GM12878 (cell line): ENCODE results near the gene GSG1L.

Source experiments
- BHLHE40 ChIP-seq, 2 experiments: fragments of 450-650 bp in 1 of 2; IDR thresholded peaks; 2 replicates each; pipeline ENCODE4 v1.6.1; 2011 to 2017; ENCODE audit warnings: low read depth in 2 of 2, borderline replicate concordance in 1 of 2, improper control_type of control experiment in 1 of 2, low read length in 1 of 2, mild to moderate bottlenecking in 1 of 2
- CTCF ChIP-seq, 3 experiments: IDR thresholded peaks in 2 of 3; conservative IDR thresholded peaks in 1 of 3; 2 replicates each; pipeline ENCODE4 v1.5.1; 2011; ENCODE audit warnings: low read depth in 3 of 3, low read length in 3 of 3, mild to moderate bottlenecking in 3 of 3, control low read depth in 2 of 3, moderate library complexity in 2 of 3, inconsistent platforms in 1 of 3, mixed read lengths in 1 of 3; ENCODE audit not compliant: control insufficient read depth in 2 of 3, insufficient read depth in 1 of 3; ENCODE audit errors: extremely low read depth in 1 of 3
- ESRRA ChIP-seq: IDR thresholded peaks from 2 replicates; pipeline ENCODE4 v1.6.1; 2012; ENCODE audit warnings: mild to moderate bottlenecking, low read length, improper control_type of control experiment

DNA sequence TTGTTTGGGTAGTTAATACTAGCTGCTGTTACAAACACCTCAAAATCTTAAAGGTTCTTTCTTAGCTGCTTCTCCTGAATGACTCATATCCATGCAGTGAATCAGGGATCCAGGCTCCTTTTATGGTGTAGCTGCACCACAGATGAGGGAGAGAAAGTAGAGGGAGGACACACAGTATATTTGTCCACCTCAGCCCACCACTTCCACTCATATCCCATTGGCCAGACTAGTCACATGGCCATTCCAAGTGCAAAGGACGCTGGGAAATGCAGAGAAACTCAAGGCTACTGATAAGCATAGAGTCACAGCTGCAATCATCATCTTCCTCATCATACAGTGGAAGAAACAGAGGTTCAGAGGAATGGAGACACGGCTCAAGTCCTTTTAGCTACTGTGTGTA, 63.8 kb downstream of the GSG1L start:
- no peak for TF ChIP-seq BHLHE40 (IDR thresholded peaks at IDR 0.05; ENCODE audit: borderline replicate concordance in 1 of 2, low read depth in 2 of 2, low read length in 1 of 2)
- no peak for TF ChIP-seq CTCF (IDR thresholded peaks at IDR 0.05 in 2 of 3, conservative IDR thresholded peaks at IDR 0.05 in 1 of 3; ENCODE audit: control insufficient read depth in 2 of 3, extremely low read depth in 1 of 3, insufficient read depth in 1 of 3, low read depth in 3 of 3, low read length in 3 of 3)
- TF ChIP-seq ESRRA = no peak
